Measurements from ENCODE around the gene ABCF2. TPM values are rescaled to one million over a fixed set of nuclear protein-coding genes. Genes with fewer than 3 reads are reported as not detected.

Gene ABCF2
- total and polyA plus RNA-seq, 2 donors (not counting 1 experiment from before 2014, with no cell fraction given) = 16.1 to 30.2 TPM

GRCh38 chr7:151229249-151229648, 2.2 kb upstream of the ABCF2 start:
- Histone ChIP-seq H3K4me2 (replicated peaks; ENCODE audit: low read depth, low read length, poor library complexity, severe bottlenecking) (no peak overlapping the region), H3K27ac (ENCODE audit: low read length in 2 of 2) (no peak overlapping the region), H3K4me1 (ENCODE audit: control insufficient read depth in 2 of 2, insufficient read depth in 2 of 2, low read length in 2 of 2) (peaks cover 34 to 42% of the 10 kb centered on the region in 2 donors), H3K4me3 (ENCODE audit: control extremely low read depth in 1 of 5, extremely low read depth in 1 of 5, insufficient read depth in 1 of 5, low read depth in 2 of 5, low read length in 4 of 5) (no peak overlapping the region), H3K79me2 (ENCODE audit: control insufficient read depth, insufficient read depth, low read length) (peaks cover 48% of the 10 kb centered on the region), H3K9me3 (ENCODE audit: control extremely low read depth in 1 of 3, control insufficient read depth in 2 of 3, insufficient read depth in 1 of 3, low read length in 2 of 3) (no peaks in the 10 kb centered on the region), H3K9ac (ENCODE audit: low read length) (no peak overlapping the region), H3K27me3 (replicated peaks in 1 of 4; ENCODE audit: control extremely low read depth in 1 of 4, control insufficient read depth in 3 of 4, insufficient read depth in 4 of 4, low read length in 3 of 4) (no peaks in the 10 kb centered on the region), H4K20me1 (ENCODE audit: control insufficient read depth, insufficient read depth, low read length, poor library complexity, severe bottlenecking) (peaks cover 29% of the 10 kb centered on the region), H2AFZ (ENCODE audit: insufficient read depth, low read depth, low read length, poor library complexity, severe bottlenecking) (no peak overlapping the region), H3K36me3 (replicated peaks in 1 of 2; ENCODE audit: control extremely low read depth in 1 of 2, control insufficient read depth in 1 of 2, extremely low read depth in 1 of 2, insufficient read depth in 2 of 2, low read length in 1 of 2) (peaks cover 0 to 8% of the 10 kb centered on the region in 2 experiments)
- Mint-ChIP-seq H3K4me1 (peaks cover 62% of the 10 kb centered on the region), H3K9me3 (ENCODE audit: insufficient read depth) (no peaks in the 10 kb centered on the region), H3K27me3 (no peaks in the 10 kb centered on the region), H3K4me3 (no peak overlapping the region), H3K27ac (no peak overlapping the region)
- CTCF ChIA-PET = interaction anchor here (4.4 kb wide), 1 partner anchor 15 kb away, joined by 34 read pairs; no protein-coding TSS in a partner anchor
- intact Hi-C loops (cut with micrococcal nuclease) = no loop called here
- WGBS (ENCODE audit: insufficient coverage) = 100% methylated on average over 6 of the region's 10 CpGs
- TF ChIP-seq CTCF (IDR thresholded peaks at IDR 0.05) = no peak
- no peak for TF ChIP-seq EZH2 (IDR thresholded peaks at IDR 0.05; ENCODE audit: borderline replicate concordance, insufficient read depth, low read depth, low read length, poor library complexity, severe bottlenecking)
- DNase-seq (no peak), ATAC-seq (ENCODE audit: low read depth) (no peak)
- POLR2A ChIA-PET = no interaction called here

- H3K27ac Mint-ChIP-seq = peak overlapping the region; percentile 56
- DNase-seq = no peak
- no peak for ATAC-seq (ENCODE audit: low read depth)
- intact Hi-C loops (cut with micrococcal nuclease) = no loop called here
- peak overlapping the region; percentile 60 to 97 (median 81) for H3K4me3 ChIP-seq (ENCODE audit: control extremely low read depth in 1 of 5, extremely low read depth in 1 of 5, insufficient read depth in 1 of 5, low read depth in 2 of 5, low read length in 4 of 5)
- H3K27ac ChIP-seq (ENCODE audit: low read length in 2 of 2) = peak overlapping the region in 1 of 2 donors; percentile 73
- peaks cover 19% of the 10 kb centered on the region for H4K20me1 ChIP-seq (ENCODE audit: control insufficient read depth, insufficient read depth, low read length, poor library complexity, severe bottlenecking)
- H3K27me3 Mint-ChIP-seq = no peaks in the 10 kb centered on the region
- peaks cover 27 to 31% of the 10 kb centered on the region in 2 donors for H3K4me1 ChIP-seq (ENCODE audit: control insufficient read depth in 2 of 2, insufficient read depth in 2 of 2, low read length in 2 of 2)
- TF ChIP-seq CTCF (IDR thresholded peaks at IDR 0.05) (no peak), EZH2 (IDR thresholded peaks at IDR 0.05; ENCODE audit: borderline replicate concordance, insufficient read depth, low read depth, low read length, poor library complexity, severe bottlenecking) (no peak)
- H3K9me3 ChIP-seq (ENCODE audit: control extremely low read depth in 1 of 3, control insufficient read depth in 2 of 3, insufficient read depth in 1 of 3, low read length in 2 of 3) = no peaks in the 10 kb centered on the region
- peaks cover 53% of the 10 kb centered on the region for H3K4me1 Mint-ChIP-seq
- no peaks in the 10 kb centered on the region for H3K9me3 Mint-ChIP-seq (ENCODE audit: insufficient read depth)
- peaks cover 38% of the 10 kb centered on the region for H3K79me2 ChIP-seq (ENCODE audit: control insufficient read depth, insufficient read depth, low read length)
- H3K4me2 ChIP-seq (replicated peaks; ENCODE audit: low read depth, low read length, poor library complexity, severe bottlenecking) = peak overlapping the region; percentile 78
- peak overlapping the region; percentile 99 for H2AFZ ChIP-seq (ENCODE audit: insufficient read depth, low read depth, low read length, poor library complexity, severe bottlenecking)
- 76% methylated on average over 3 of the region's 10 CpGs for WGBS (ENCODE audit: insufficient coverage)
- ChIA-PET CTCF (interaction anchor here (1.3 to 4.4 kb wide), 2 partner anchors 16 to 76 kb away, joined by 4 to 34 read pairs; no protein-coding TSS in a partner anchor), POLR2A (interaction anchor here (1.4 kb wide), 1 partner anchor 16 kb away, joined by 13 read pairs; no protein-coding TSS in a partner anchor)
- H3K36me3 ChIP-seq (replicated peaks in 1 of 2; ENCODE audit: control extremely low read depth in 1 of 2, control insufficient read depth in 1 of 2, extremely low read depth in 1 of 2, insufficient read depth in 2 of 2, low read length in 1 of 2) = peaks cover 0 to 18% of the 10 kb centered on the region in 2 experiments
- no peaks in the 10 kb centered on the region for H3K27me3 ChIP-seq (replicated peaks in 1 of 4; ENCODE audit: control extremely low read depth in 1 of 4, control insufficient read depth in 3 of 4, insufficient read depth in 4 of 4, low read length in 3 of 4)
- H3K9ac ChIP-seq (ENCODE audit: low read length) = peak overlapping the region; percentile 92
- H3K4me3 Mint-ChIP-seq = peak overlapping the region; percentile 95
These were observed 1.2 kb upstream of the ABCF2 start for GRCh38 chr7:151228024-151228866.
